ENCODE results near the gene FOXJ1.

FOXJ1 gene

DNA sequence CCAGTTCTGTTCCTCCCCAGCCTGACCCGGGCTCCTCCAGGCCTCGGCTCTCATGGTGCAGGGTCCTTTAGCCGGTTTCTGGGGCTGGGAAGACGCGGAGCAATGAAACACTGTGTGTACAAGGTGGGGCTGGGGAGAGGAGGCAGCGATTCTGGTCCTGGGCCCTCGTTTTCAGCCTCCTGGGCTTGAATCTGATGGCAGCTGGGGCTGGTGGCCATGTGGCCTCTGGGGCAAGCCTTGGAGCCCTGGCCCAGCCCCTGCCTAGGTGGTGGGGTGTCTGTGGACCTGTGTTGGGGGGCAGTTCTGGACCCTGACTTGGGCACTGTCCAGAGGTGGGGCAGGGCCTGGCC lies 4.1 kb downstream of the FOXJ1 start:
- TF ChIP-seq CTCF (IDR thresholded peaks at IDR 0.05; ENCODE audit: insufficient read depth, low read length, missing control alignments) = no peak

DNA sequence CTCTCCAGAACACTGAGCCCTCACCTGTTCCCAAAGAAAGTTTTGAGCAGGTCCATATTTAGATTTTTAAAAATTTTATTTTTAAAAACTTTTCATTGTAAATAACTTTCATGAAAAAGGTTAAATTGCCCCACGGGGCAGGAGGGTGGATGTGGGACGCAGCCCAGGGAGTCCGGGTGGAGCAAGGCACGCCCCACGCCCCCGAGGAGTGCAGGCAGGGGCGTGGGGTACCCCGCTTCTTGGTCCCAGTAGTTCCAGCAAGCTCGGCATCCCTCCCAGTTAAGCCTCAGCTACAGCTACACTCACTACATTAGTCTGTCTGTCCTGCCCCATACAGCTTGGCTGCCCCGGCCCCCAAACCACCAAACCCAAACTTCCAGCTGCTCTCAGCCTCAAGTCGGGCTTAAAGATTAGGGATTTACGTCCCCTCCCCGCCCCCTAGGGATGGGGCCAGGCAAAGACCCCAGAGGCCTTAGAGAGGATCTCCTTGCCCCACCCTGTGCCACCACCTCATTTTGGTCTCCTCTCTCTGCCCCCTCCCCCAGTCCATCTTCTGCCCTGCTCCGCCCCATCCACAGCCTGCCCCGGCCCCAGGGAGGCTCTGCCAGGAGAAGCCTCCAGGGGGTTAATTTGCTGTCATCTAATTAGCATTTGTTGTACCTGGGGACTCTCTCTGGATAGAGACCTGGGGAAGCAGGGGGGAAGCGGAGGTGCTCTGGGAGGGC lies 4.6 kb downstream of the FOXJ1 start:
- H3K4me3 ChIP-seq (ENCODE audit: low read depth, low read length) = no peak overlapping the region
- POLR2A ChIA-PET = no interaction called here
- no peak for TF ChIP-seq CTCF (IDR thresholded peaks at IDR 0.05; ENCODE audit: insufficient read depth, low read length, missing control alignments)
- DNase-seq (ENCODE audit: low read depth, low spot score) = no peak
- CTCF ChIA-PET = interaction anchor here (1.1 to 2.5 kb wide), 2 partner anchors 13 to 14 kb away, joined by 3 to 7 read pairs; no protein-coding TSS in a partner anchor

More for the DNA sequence above, 4.1 kb downstream of the FOXJ1 start:
- no peak for DNase-seq (ENCODE audit: low read depth, low spot score)
- CTCF ChIA-PET = interaction anchor here (1.1 to 2.5 kb wide), 2 partner anchors 13 to 15 kb away, joined by 3 to 7 read pairs; no protein-coding TSS in a partner anchor
- H3K4me3 ChIP-seq (ENCODE audit: low read depth, low read length) = no peak overlapping the region
- POLR2A ChIA-PET = no interaction called here

DNA sequence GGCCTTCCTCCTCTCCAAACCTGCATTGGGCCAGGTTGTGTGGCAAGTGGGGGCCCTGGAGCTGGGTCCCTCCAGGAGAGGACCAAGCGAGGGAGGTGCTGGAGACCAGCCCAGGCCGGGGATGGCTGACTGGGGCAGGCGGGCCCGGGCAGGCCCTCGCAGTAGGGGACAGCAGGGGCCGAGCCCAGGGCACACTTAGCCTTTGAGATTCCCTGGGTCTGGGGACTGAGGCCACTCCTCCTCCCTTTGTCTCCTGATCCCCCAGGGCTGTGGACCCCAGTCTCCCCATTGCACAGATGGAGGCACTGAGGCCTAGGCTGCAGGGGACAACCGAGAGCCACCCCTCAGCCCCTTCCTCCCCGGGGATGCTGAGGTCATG lies 5.2 kb downstream of the FOXJ1 start:
- no peak for TF ChIP-seq CTCF (IDR thresholded peaks at IDR 0.05; ENCODE audit: insufficient read depth, low read length, missing control alignments)
- CTCF ChIA-PET = interaction anchor here (1.1 to 2.5 kb wide), 2 partner anchors 12 to 14 kb away, joined by 3 to 7 read pairs; no protein-coding TSS in a partner anchor
- POLR2A ChIA-PET = no interaction called here
- H3K4me3 ChIP-seq (ENCODE audit: low read depth, low read length) = no peak overlapping the region
- DNase-seq (ENCODE audit: low read depth, low spot score) = no peak

DNA sequence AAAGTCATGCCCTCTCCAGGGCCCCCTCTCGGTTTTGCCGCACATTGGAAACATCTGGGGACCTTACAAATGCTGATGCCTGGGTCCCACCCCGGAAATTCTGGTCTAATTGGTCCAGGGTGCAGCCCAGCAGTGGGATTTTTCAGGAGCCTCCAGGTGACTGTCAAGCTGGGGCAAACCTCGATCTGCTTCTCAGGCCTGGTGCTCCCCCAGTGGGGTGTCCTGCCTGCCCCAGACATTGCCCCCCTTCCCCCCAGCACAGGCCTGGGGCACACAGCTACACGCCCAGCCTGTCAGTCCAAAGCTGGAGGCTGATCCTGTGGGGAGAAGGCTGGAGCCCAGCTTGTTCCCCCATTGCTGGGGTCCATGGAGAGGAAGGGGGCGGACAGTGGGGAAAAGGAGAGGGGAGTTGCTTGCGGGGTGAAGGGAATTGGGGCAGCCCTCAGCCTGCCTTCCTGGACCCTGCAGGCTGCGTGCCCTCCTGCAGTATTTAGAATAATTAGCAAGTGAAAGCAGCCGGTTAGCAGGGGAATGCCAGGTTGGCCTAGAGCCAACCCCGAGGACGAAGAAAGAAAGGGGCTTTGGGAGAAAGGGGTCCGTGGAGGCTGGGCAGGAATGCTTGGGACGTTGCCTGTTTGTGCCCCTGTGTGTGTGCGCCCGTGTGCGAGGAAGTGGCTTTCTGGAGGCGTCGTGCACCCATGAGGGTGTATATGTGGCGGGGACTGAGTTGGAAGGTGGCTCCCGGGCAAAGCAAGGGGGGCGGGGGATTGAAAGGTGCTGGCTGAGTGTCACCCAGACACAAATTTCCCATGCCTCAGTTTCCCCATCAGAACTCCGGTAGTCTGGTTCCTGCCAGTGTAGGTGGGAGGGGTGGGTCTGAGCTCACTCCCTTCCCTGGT lies 5.9 kb downstream of the FOXJ1 start:
- no peak for DNase-seq (ENCODE audit: low read depth, low spot score)
- no peak for TF ChIP-seq CTCF (IDR thresholded peaks at IDR 0.05; ENCODE audit: insufficient read depth, low read length, missing control alignments)
- no peak overlapping the region for H3K4me3 ChIP-seq (ENCODE audit: low read depth, low read length)
- POLR2A ChIA-PET = interaction anchor here (0.6 kb wide), 1 partner anchor 17 kb away, joined by 3 read pairs; no protein-coding TSS in a partner anchor
- CTCF ChIA-PET = interaction anchor here (0.6 to 2.5 kb wide), 2 partner anchors 13 to 103 kb away, joined by 3 to 7 read pairs; no protein-coding TSS in a partner anchor

DNA sequence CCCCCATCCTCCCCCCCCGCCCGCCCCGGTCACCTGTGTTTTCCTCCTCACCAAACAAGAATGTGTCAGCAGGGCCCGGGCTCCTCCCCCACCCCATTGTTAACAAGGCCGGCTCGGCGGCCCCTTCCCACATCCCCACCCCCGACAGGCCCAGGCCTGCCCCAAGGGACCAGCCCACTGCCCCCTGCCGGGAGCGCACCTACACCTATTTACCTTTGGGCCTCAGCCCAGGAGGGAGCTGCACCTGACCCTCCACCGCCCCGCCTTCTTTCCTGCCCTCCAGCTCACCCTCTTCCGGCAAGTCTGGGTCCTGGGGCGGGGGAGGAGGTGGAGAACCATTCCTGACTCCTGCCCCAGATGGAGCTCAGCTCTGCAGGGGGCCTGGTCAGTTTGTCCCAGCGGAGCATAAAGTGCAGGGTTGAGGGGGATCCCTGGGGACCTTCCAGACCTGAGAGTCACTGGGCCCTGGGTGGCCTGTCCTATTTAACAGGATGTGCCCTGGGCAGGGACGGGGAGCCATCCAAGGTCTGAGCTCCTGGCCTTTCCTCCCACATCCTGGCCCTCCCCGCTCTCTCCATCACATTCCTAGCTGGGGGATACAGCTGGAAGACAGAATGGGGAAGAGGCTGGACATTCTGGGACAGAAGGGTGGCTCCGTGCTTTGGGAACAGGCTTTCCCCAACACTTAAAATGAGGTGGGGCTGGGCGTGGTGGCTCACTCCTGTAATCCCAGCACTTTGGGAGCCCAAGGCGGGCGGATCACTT lies 8.3 kb downstream of the FOXJ1 start:
- no peak for TF ChIP-seq CTCF (IDR thresholded peaks at IDR 0.05; ENCODE audit: insufficient read depth, low read length, missing control alignments)
- POLR2A ChIA-PET = no interaction called here
- H3K4me3 ChIP-seq (ENCODE audit: low read depth, low read length) = no peak overlapping the region
- CTCF ChIA-PET = interaction anchor here (0.9 to 1.6 kb wide), 6 partner anchors 10 to 166 kb away, joined by 3 to 6 read pairs (median 4); no protein-coding TSS in a partner anchor
- no peak for DNase-seq (ENCODE audit: low read depth, low spot score)
